ENCODE data around the gene FETUB. TPM values are rescaled to one million over a fixed set of nuclear protein-coding genes. Genes with fewer than 3 reads are reported as not detected.

The FETUB gene
- total RNA-seq, 2 experiments from 2014 or later: not detected

GRCh38 chr3:186599142-186599784 is 40.9 kb upstream of the FETUB start:
- Histone ChIP-seq H3K9me3 (ENCODE audit: low read length) (no peaks in the 10 kb centered on the region), H3K36me3 (ENCODE audit: insufficient read depth, low read length) (no peaks in the 10 kb centered on the region), H3K4me2 (ENCODE audit: low read length) (no peak overlapping the region), H3K4me3 (ENCODE audit: low read depth, low read length, poor library complexity, severe bottlenecking) (no peak overlapping the region), H3K27ac (ENCODE audit: low read depth, low read length, poor library complexity, severe bottlenecking) (no peak overlapping the region), H3K4me1 (ENCODE audit: insufficient read depth, low read length, poor library complexity, severe bottlenecking) (no peaks in the 10 kb centered on the region), H2AFZ (ENCODE audit: low read length) (no peak overlapping the region), H3K79me2 (ENCODE audit: insufficient read depth, low read depth, low read length) (no peaks in the 10 kb centered on the region), H3K9me2 (ENCODE audit: insufficient read depth, low read length) (no peaks in the 10 kb centered on the region), H4K20me1 (ENCODE audit: insufficient read depth, low read length) (no peaks in the 10 kb centered on the region)
- intact Hi-C loops (cut with micrococcal nuclease; ENCODE audit: unreplicated experiment): no loop called here
- no peak for TF ChIP-seq CTCF (conservative IDR thresholded peaks at IDR 0.05; ENCODE audit: low read length)
- TF ChIP-seq EZH2phosphoT487 (IDR thresholded peaks at IDR 0.05; ENCODE audit: borderline replicate concordance, low read depth, low read length): no peak
- ChIA-PET CTCF (ENCODE audit: unreplicated experiment) (no interaction called here), POLR2A (interaction anchor here (1.2 kb wide), 1 partner anchor 47 kb away, joined by 3 read pairs; no protein-coding TSS in a partner anchor)
- no peak for DNase-seq (ENCODE audit: low spot score)
- BruUV-seq (replicated peaks): no TSS peak

GRCh38 chr3:186599785-186600166 is 40.4 kb upstream of the FETUB start:
- Histone ChIP-seq H3K4me3 (ENCODE audit: low read depth, low read length, poor library complexity, severe bottlenecking) (no peak overlapping the region), H4K20me1 (ENCODE audit: insufficient read depth, low read length) (no peaks in the 10 kb centered on the region), H3K4me1 (ENCODE audit: insufficient read depth, low read length, poor library complexity, severe bottlenecking) (no peaks in the 10 kb centered on the region), H3K36me3 (ENCODE audit: insufficient read depth, low read length) (no peaks in the 10 kb centered on the region), H3K9me3 (ENCODE audit: low read length) (no peaks in the 10 kb centered on the region), H3K9me2 (ENCODE audit: insufficient read depth, low read length) (no peaks in the 10 kb centered on the region), H3K79me2 (ENCODE audit: insufficient read depth, low read depth, low read length) (no peaks in the 10 kb centered on the region), H2AFZ (ENCODE audit: low read length) (no peak overlapping the region), H3K4me2 (ENCODE audit: low read length) (no peak overlapping the region), H3K27ac (ENCODE audit: low read depth, low read length, poor library complexity, severe bottlenecking) (no peak overlapping the region)
- POLR2A ChIA-PET: interaction anchor here (1.2 kb wide), 1 partner anchor 48 kb away, joined by 3 read pairs; no protein-coding TSS in a partner anchor
- CTCF ChIA-PET (ENCODE audit: unreplicated experiment): no interaction called here
- intact Hi-C loops (cut with micrococcal nuclease; ENCODE audit: unreplicated experiment): no loop called here
- TF ChIP-seq EZH2phosphoT487 (IDR thresholded peaks at IDR 0.05; ENCODE audit: borderline replicate concordance, low read depth, low read length) (no peak), CTCF (conservative IDR thresholded peaks at IDR 0.05; ENCODE audit: low read length) (no peak)
- no peak for DNase-seq (ENCODE audit: low spot score)
- no TSS peak for BruUV-seq (replicated peaks)

- H3K9me2 ChIP-seq (ENCODE audit: insufficient read depth, low read length): no peaks in the 10 kb centered on the region
- no peak overlapping the region for H3K4me2 ChIP-seq (ENCODE audit: low read length)
- ChIA-PET CTCF (ENCODE audit: unreplicated experiment) (no interaction called here), POLR2A (interaction anchor here (0.9 kb wide), 1 partner anchor 103 kb away, joined by 3 read pairs; no protein-coding TSS in a partner anchor)
- no peak overlapping the region for H3K27ac ChIP-seq (ENCODE audit: low read depth, low read length, poor library complexity, severe bottlenecking)
- no peaks in the 10 kb centered on the region for H3K79me2 ChIP-seq (ENCODE audit: insufficient read depth, low read depth, low read length)
- intact Hi-C loops (cut with micrococcal nuclease; ENCODE audit: unreplicated experiment): no loop called here
- DNase-seq (ENCODE audit: low spot score): no peak
- no peaks in the 10 kb centered on the region for H3K36me3 ChIP-seq (ENCODE audit: insufficient read depth, low read length)
- TF ChIP-seq EZH2phosphoT487 (IDR thresholded peaks at IDR 0.05; ENCODE audit: borderline replicate concordance, low read depth, low read length) (no peak), CTCF (conservative IDR thresholded peaks at IDR 0.05; ENCODE audit: low read length) (no peak)
- BruUV-seq (replicated peaks): no TSS peak
- H4K20me1 ChIP-seq (ENCODE audit: insufficient read depth, low read length): no peaks in the 10 kb centered on the region
- H3K4me3 ChIP-seq (ENCODE audit: low read depth, low read length, poor library complexity, severe bottlenecking): no peak overlapping the region
- no peaks in the 10 kb centered on the region for H3K9me3 ChIP-seq (ENCODE audit: low read length)
- no peak overlapping the region for H2AFZ ChIP-seq (ENCODE audit: low read length)
- H3K4me1 ChIP-seq (ENCODE audit: insufficient read depth, low read length, poor library complexity, severe bottlenecking): no peaks in the 10 kb centered on the region
Observed at GRCh38 chr3:186600896-186601295, 39.3 kb upstream of the FETUB start.

All from OCI-LY7 (cell line).